ENCODE measurements around the gene C19orf25. TPM values are rescaled to one million over a fixed set of nuclear protein-coding genes. Genes with fewer than 3 reads are reported as not detected.

C19orf25 gene
- total RNA-seq, 1 donor: 30.0 TPM

- Histone ChIP-seq H3K4me3 (ENCODE audit: insufficient read depth, low read length) (no peak overlapping the region), H2AFZ (ENCODE audit: low read length) (no peak overlapping the region), H3K27ac (ENCODE audit: low read depth, low read length) (no peak overlapping the region), H3K4me1 (ENCODE audit: insufficient read depth, low read length) (no peaks in the 10 kb centered on the region), H3K79me2 (ENCODE audit: insufficient read depth, low read length) (no peaks in the 10 kb centered on the region), H3K4me2 (ENCODE audit: insufficient read depth, low read length) (no peak overlapping the region), H4K20me1 (ENCODE audit: insufficient read depth, low read length) (peaks cover 21% of the 10 kb centered on the region), H3K36me3 (ENCODE audit: insufficient read depth, low read length) (no peaks in the 10 kb centered on the region), H3K27me3 (ENCODE audit: insufficient read depth, low read length) (peaks cover 55% of the 10 kb centered on the region), H3K9me3 (ENCODE audit: low read depth, low read length) (no peaks in the 10 kb centered on the region)
- TF ChIP-seq CTCF (IDR thresholded peaks at IDR 0.05; ENCODE audit: extremely low read depth, low read depth, low read length): no peak
- no peak for DNase-seq (ENCODE audit: insufficient read length, low spot score, missing footprints)
Observed at GRCh38 chr19:1456121-1456900, 22.7 kb downstream of the C19orf25 start.

DNA sequence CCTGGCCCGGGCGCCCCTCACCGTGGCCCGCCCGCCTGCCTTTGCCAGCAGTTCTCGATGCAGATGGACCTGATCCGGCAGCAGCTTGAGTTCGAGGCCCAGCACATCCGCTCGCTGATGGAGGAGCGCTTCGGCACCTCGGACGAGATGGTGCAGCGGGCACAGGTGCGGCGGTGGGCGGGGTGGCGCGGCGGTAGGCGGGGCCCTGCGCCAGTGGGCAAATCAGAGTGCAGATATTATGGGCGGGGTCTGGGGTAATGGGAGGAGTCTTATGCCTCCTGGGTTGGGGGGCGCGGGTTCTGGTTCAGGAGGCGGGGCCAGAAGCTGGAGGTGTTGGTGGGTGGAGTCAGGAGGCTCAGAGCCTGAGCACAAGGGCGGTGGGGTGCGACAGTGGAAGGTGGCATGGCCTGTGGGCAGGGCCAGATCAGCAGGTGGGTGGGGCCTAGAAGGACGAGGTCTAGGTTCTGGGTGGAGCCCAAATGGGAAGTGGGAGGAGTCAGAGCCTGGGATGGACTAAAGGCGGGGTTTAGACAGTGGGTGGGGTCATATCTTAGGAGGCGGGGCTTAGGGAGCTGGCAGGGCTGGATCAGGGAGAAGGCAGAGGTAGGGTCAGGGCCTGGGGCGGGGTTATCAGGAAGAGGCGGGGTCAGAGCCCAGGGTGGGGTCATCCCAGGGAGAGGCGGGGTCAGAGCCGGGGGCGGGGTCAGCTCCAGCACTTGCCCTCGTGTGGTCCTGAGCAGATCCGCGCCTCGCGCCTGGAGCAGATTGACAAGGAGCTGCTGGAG is 23.5 kb downstream of the C19orf25 start:
- H3K4me2 ChIP-seq (ENCODE audit: insufficient read depth, low read length): no peak overlapping the region
- peaks cover 63% of the 10 kb centered on the region for H3K27me3 ChIP-seq (ENCODE audit: insufficient read depth, low read length)
- no peak overlapping the region for H2AFZ ChIP-seq (ENCODE audit: low read length)
- peaks cover 25% of the 10 kb centered on the region for H4K20me1 ChIP-seq (ENCODE audit: insufficient read depth, low read length)
- DNase-seq (ENCODE audit: insufficient read length, low spot score, missing footprints): peak; percentile 98
- H3K27ac ChIP-seq (ENCODE audit: low read depth, low read length): no peak overlapping the region
- no peak overlapping the region for H3K4me3 ChIP-seq (ENCODE audit: insufficient read depth, low read length)
- H3K9me3 ChIP-seq (ENCODE audit: low read depth, low read length): no peaks in the 10 kb centered on the region
- no peaks in the 10 kb centered on the region for H3K36me3 ChIP-seq (ENCODE audit: insufficient read depth, low read length)
- H3K79me2 ChIP-seq (ENCODE audit: insufficient read depth, low read length): no peaks in the 10 kb centered on the region
- TF ChIP-seq CTCF (IDR thresholded peaks at IDR 0.05; ENCODE audit: extremely low read depth, low read depth, low read length): no peak
- H3K4me1 ChIP-seq (ENCODE audit: insufficient read depth, low read length): no peaks in the 10 kb centered on the region

DNA sequence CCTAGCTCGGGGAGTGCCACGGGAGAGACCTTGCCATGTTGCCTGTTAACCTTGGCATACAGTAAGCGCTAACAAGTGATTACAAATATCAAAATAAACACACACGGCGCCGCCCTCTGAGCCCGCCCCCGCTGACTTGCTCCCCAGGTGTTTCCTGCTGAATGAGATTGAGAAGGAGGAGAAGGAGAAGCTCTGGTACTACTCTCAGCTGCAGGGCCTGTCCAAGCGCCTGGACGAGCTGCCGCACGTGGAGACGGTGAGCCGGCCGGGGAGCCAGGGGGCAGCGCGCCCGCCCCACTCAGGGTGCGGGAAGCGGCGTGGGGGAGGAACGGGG is 24.0 kb downstream of the C19orf25 start:
- TF ChIP-seq CTCF (IDR thresholded peaks at IDR 0.05; ENCODE audit: extremely low read depth, low read depth, low read length): no peak
- no peak overlapping the region for H3K4me3 ChIP-seq (ENCODE audit: insufficient read depth, low read length)
- no peak overlapping the region for H2AFZ ChIP-seq (ENCODE audit: low read length)
- no peak for DNase-seq (ENCODE audit: insufficient read length, low spot score, missing footprints)
- no peaks in the 10 kb centered on the region for H3K9me3 ChIP-seq (ENCODE audit: low read depth, low read length)
- no peak overlapping the region for H3K27ac ChIP-seq (ENCODE audit: low read depth, low read length)
- no peaks in the 10 kb centered on the region for H3K79me2 ChIP-seq (ENCODE audit: insufficient read depth, low read length)
- H3K27me3 ChIP-seq (ENCODE audit: insufficient read depth, low read length): peaks cover 69% of the 10 kb centered on the region
- no peaks in the 10 kb centered on the region for H3K4me1 ChIP-seq (ENCODE audit: insufficient read depth, low read length)
- peaks cover 29% of the 10 kb centered on the region for H4K20me1 ChIP-seq (ENCODE audit: insufficient read depth, low read length)
- no peaks in the 10 kb centered on the region for H3K36me3 ChIP-seq (ENCODE audit: insufficient read depth, low read length)
- no peak overlapping the region for H3K4me2 ChIP-seq (ENCODE audit: insufficient read depth, low read length)
